Parathyroid adenoma (tissue), 2 donors: Measurements from ENCODE around the gene TMEM120A.

ENCODE experiments used
- H2AFZ ChIP-seq: fragments of 300-600 bp; sonication (generic); one replicate; pipeline ENCODE4 v1.7.0; 2017; ENCODE audit warnings: antibody characterized with exemption, mild to moderate bottlenecking
- H3K27ac ChIP-seq: fragments of 300-600 bp; sonication (generic); one replicate; pipeline ENCODE4 v1.7.0; 2017
- H3K27me3 ChIP-seq: fragments of 300-600 bp; sonication (generic); one replicate; pipeline ENCODE4 v1.7.0; 2017; ENCODE audit warnings: low read length; ENCODE audit not compliant: control insufficient read depth, insufficient read depth
- H3K36me3 ChIP-seq: fragments of 300-600 bp; sonication (generic); one replicate; pipeline ENCODE4 v1.7.0; 2017; ENCODE audit warnings: low read length; ENCODE audit not compliant: control insufficient read depth, insufficient read depth
- H3K4me1 ChIP-seq: fragments of 300-600 bp; sonication (generic); one replicate; pipeline ENCODE4 v1.7.0; 2017; ENCODE audit warnings: control low read depth
- H3K4me2 ChIP-seq: fragments of 300-600 bp; sonication (generic); one replicate; pipeline ENCODE4 v1.7.0; 2017; ENCODE audit warnings: low read length
- H3K4me3 ChIP-seq: fragments of 300-600 bp; sonication (generic); one replicate; pipeline ENCODE4 v1.7.0; 2017; ENCODE audit warnings: low read depth, low read length
- H3K79me2 ChIP-seq: fragments of 300-600 bp; sonication (generic); one replicate; pipeline ENCODE4 v1.7.0; 2017; ENCODE audit warnings: control low read depth
- H3K9ac ChIP-seq: fragments of 300-600 bp; sonication (generic); one replicate; pipeline ENCODE4 v1.7.0; 2017; ENCODE audit warnings: mild to moderate bottlenecking
- H3K9me3 ChIP-seq: fragments of 300-600 bp; sonication (generic); one replicate; pipeline ENCODE4 v1.7.0; 2017; ENCODE audit warnings: low read length; ENCODE audit not compliant: control insufficient read depth
- TF ChIP-seq, protein P1 (sequence below): fragments of 300-600 bp; sonication (generic); IDR thresholded peaks from one replicate; pipeline ENCODE4 v1.7.0; 2017; ENCODE audit warnings: antibody characterized with exemption, mild to moderate bottlenecking
- donor health status: primary hyperparathyroidism.

The TMEM120A gene

DNA sequence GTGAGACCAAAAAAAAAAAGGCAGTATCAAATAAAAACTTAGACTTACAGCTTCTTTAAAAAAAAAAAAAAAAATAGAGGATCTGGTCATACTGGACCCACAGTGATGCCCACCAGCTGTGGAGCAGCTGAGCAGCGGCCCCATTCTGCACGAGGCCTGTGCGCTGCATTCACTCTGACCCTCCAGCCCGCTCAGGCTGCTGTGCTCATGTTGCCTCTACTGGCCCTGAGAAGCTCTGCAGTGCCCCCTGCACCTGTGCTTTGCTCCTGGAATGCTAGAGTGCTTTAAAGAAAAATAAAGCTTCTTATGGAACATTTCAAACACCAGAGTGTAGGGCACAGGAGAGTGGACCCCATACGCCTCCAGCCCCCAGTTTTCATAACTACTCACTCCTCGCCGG, 33.2 kb downstream of the TMEM120A start:
- no peak overlapping the region for H2AFZ ChIP-seq
- no peak overlapping the region for H3K4me2 ChIP-seq
- peaks cover 38% of the 10 kb centered on the region for H3K4me1 ChIP-seq
- TF ChIP-seq, protein P1, sequence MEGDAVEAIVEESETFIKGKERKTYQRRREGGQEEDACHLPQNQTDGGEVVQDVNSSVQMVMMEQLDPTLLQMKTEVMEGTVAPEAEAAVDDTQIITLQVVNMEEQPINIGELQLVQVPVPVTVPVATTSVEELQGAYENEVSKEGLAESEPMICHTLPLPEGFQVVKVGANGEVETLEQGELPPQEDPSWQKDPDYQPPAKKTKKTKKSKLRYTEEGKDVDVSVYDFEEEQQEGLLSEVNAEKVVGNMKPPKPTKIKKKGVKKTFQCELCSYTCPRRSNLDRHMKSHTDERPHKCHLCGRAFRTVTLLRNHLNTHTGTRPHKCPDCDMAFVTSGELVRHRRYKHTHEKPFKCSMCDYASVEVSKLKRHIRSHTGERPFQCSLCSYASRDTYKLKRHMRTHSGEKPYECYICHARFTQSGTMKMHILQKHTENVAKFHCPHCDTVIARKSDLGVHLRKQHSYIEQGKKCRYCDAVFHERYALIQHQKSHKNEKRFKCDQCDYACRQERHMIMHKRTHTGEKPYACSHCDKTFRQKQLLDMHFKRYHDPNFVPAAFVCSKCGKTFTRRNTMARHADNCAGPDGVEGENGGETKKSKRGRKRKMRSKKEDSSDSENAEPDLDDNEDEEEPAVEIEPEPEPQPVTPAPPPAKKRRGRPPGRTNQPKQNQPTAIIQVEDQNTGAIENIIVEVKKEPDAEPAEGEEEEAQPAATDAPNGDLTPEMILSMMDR: peak; percentile 13
- no peak overlapping the region for H3K9ac ChIP-seq
- no peak overlapping the region for H3K4me3 ChIP-seq
- no peaks in the 10 kb centered on the region for H3K36me3 ChIP-seq
- H3K79me2 ChIP-seq: peaks cover 20% of the 10 kb centered on the region
- H3K27me3 ChIP-seq: no peaks in the 10 kb centered on the region
- no peaks in the 10 kb centered on the region for H3K9me3 ChIP-seq
- no peak overlapping the region for H3K27ac ChIP-seq

DNA sequence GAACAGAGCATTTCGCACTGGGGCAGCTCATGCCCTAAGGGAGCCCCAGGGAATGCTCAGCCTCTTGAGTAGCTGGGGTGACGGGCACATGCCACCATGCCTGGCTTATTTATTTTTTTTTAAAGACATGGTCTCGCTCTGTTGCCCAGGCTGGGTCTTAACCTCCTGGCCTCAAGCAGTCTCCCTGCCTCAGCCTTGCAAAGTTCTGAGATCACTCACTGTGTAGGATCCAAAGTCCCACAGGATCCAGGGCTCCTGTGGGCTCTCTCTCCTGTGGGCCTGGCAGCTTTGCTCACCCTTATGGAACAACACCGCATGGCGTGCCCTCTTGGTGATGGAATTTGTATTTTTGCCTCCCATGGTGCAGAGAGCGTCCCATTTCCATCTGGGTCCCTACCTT, 34.0 kb downstream of the TMEM120A start:
- no peak overlapping the region for H3K27ac ChIP-seq

DNA sequence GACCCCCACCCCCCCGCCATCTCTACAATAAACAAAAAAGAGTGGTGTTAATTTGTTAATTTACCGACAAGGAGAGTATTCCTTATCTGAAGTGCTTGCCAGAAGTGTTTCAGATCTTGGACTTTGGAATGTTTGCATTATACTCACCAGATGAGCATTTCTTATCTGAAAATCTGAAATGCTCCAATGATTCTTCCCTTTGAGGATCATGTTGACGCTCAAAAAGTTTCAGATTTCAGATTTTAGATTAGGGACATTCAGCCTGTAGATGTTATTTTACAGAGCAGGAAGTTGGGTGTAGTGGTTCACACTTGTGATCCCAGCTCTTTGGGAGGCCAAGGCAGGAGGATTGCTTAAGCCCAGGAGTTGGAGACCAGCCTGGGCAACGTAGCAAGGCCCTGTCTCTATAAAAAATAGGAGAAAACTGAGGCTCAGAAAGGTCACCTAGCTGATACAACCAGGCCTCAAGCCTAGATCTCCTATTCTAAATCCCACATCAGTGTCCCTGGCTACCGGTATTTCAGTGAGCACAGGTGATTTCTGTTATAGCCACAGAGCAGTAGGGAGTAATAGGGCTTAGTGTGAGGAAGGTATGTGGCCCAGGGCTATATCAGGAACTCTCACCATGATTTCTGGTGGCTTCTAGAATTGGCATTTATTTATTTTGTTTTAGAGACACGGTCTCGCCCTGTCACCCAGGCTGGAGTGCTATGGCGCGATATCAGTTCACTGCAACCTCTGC, 35.4 kb downstream of the TMEM120A start:
- Histone ChIP-seq H2AFZ (no peak overlapping the region), H3K4me2 (no peak overlapping the region), H3K27me3 (no peaks in the 10 kb centered on the region), H3K9ac (no peak overlapping the region), H3K36me3 (no peaks in the 10 kb centered on the region), H3K4me3 (no peak overlapping the region), H3K4me1 (peaks cover 38% of the 10 kb centered on the region), H3K79me2 (peaks cover 10% of the 10 kb centered on the region), H3K9me3 (no peaks in the 10 kb centered on the region), H3K27ac (peak overlapping the region; percentile 7)
- TF ChIP-seq, protein P1: no peak

More for the DNA sequence above, 34.0 kb downstream of the TMEM120A start:
- Histone ChIP-seq H2AFZ (no peak overlapping the region), H3K27me3 (no peaks in the 10 kb centered on the region), H3K79me2 (peaks cover 13% of the 10 kb centered on the region), H3K9ac (no peak overlapping the region), H3K4me2 (no peak overlapping the region), H3K4me3 (no peak overlapping the region), H3K36me3 (no peaks in the 10 kb centered on the region), H3K9me3 (no peaks in the 10 kb centered on the region), H3K4me1 (peaks cover 38% of the 10 kb centered on the region)
- TF ChIP-seq, protein P1: no peak

DNA sequence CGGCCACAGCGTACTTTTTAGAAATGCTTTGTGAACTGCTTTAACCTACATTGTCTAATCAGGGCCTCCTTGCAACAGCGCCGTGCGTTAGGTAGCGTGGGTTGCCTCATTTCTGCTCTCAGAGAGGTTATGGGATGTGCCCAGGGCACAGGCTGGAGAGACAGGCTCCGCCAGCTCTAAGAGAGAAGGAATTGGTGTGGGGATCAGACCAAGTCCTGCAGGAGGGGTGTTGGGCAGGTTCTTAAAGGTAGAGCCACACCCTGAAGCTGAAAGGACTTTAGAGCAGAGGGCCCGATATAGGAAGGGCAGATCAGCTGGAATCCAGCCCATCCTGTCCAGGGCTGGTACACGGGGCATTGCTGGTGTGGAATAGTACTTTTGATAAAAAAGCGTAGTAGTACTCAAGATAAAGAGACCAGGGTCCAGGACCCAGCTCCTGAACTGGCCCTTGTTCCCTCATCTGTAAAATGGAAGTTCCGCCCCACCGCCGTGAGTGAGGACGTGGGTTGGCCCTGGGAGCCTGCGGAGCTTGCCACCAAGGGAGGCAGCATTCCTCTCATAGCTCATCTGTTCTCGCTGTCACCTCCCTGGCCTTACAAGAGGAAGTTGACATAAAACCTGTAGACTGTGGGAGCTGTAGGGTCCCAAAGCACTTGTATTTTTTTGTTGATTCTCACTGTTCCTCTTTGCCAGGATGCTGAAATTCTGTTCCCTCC, 37.2 kb downstream of the TMEM120A start:
- Histone ChIP-seq H3K36me3 (no peaks in the 10 kb centered on the region), H3K9ac (no peak overlapping the region), H3K79me2 (peaks cover 6% of the 10 kb centered on the region), H3K27ac (no peak overlapping the region), H2AFZ (no peak overlapping the region), H3K27me3 (no peaks in the 10 kb centered on the region), H3K4me1 (peaks cover 25% of the 10 kb centered on the region), H3K4me3 (no peak overlapping the region), H3K4me2 (no peak overlapping the region), H3K9me3 (no peaks in the 10 kb centered on the region)
- TF ChIP-seq, protein P1: no peak
